HepG2 (cell line): ENCODE measurements around the gene SF3A2. TPM values are rescaled to one million over a fixed set of nuclear protein-coding genes. Genes with fewer than 3 reads are reported as not detected.
A peak's percentile ranks its signal among the peaks of the same experiment; 100 is the strongest.

Experiments
- HINFP ChIP-seq: sonication (generic); formaldehyde crosslinking; IDR thresholded peaks from 2 replicates; pipeline ENCODE4 v1.4.0; 2020; ENCODE audit warnings: low read depth, mild to moderate bottlenecking, missing genetic modification reagents
- IRX3 ChIP-seq: sonication (generic); formaldehyde crosslinking; IDR thresholded peaks from 2 replicates; pipeline ENCODE4 v1.8.1; 2023; ENCODE audit warnings: mild to moderate bottlenecking, low read depth, missing genetic modification reagents, borderline replicate concordance
- KLF9 ChIP-seq: IDR thresholded peaks from 2 replicates; pipeline ENCODE4 v1.6.1; 2016; ENCODE audit warnings: low read depth
- PBX3 ChIP-seq: sonication (generic); formaldehyde crosslinking; IDR thresholded peaks from 2 replicates; pipeline ENCODE4 v1.8.1; 2023; ENCODE audit warnings: missing genetic modification reagents, inconsistent platforms, borderline replicate concordance
- PHF21A ChIP-seq: sonication (generic); formaldehyde crosslinking; IDR thresholded peaks from 2 replicates; pipeline ENCODE4 v1.5.0; 2020; ENCODE audit warnings: mild to moderate bottlenecking, missing genetic modification reagents
- POLR2A ChIP-seq, 2 experiments: IDR thresholded peaks; 2 replicates each; pipeline ENCODE4 v1.6.1; 2011; ENCODE audit warnings: low read depth in 2 of 2, low read length in 2 of 2, mild to moderate bottlenecking in 1 of 2, moderate library complexity in 1 of 2; ENCODE audit not compliant: insufficient read depth in 1 of 2
- SSRP1 ChIP-seq: IDR thresholded peaks from 2 replicates; pipeline ENCODE4 v1.6.1; 2016; ENCODE audit warnings: control low read depth
- SUZ12 ChIP-seq: fragments of 150-350 bp; IDR thresholded peaks from 2 replicates; pipeline ENCODE4 v1.6.1; 2014; ENCODE audit warnings: low read depth, low read length
- TCF12 ChIP-seq, 2 experiments: fragments of 450-650 bp in 1 of 2; sonication (generic) in 1 of 2; formaldehyde crosslinking in 1 of 2; IDR thresholded peaks; 2 replicates each; pipeline versions ENCODE4 v1.6.1 to v1.8.0; 2017 to 2022; ENCODE audit warnings: antibody characterized with exemption in 1 of 2, mild to moderate bottlenecking in 1 of 2, missing genetic modification reagents in 1 of 2, moderate library complexity in 1 of 2
- TOE1 ChIP-seq: sonication (generic); formaldehyde crosslinking; IDR thresholded peaks from 2 replicates; pipeline ENCODE4 v1.4.0; 2020; ENCODE audit warnings: mild to moderate bottlenecking, missing genetic modification reagents
- U2AF2 ChIP-seq: fragments of 200-400 bp; formaldehyde crosslinking; IDR thresholded peaks from 2 replicates; pipeline ENCODE4 v1.6.1; 2017; ENCODE audit warnings: low read depth, mild to moderate bottlenecking, low read length
- YEATS4 ChIP-seq: sonication (generic); formaldehyde crosslinking; IDR thresholded peaks from 2 replicates; pipeline ENCODE4 v1.4.0; 2020; ENCODE audit warnings: missing genetic modification reagents, borderline replicate concordance
- ZEB1 ChIP-seq: IDR thresholded peaks from 2 replicates; pipeline ENCODE4 v1.6.1; 2012; ENCODE audit warnings: mild to moderate bottlenecking, low read depth, inconsistent platforms; ENCODE audit not compliant: insufficient replicate concordance
- ZNF17 ChIP-seq: sonication (generic); formaldehyde crosslinking; IDR thresholded peaks from 2 replicates; pipeline ENCODE4 v1.5.0; 2020; ENCODE audit warnings: mild to moderate bottlenecking, missing genetic modification reagents
- ZNF230 ChIP-seq: sonication (generic); formaldehyde crosslinking; IDR thresholded peaks from 2 replicates; pipeline ENCODE4 v1.4.0; 2020; ENCODE audit warnings: mild to moderate bottlenecking, missing genetic modification reagents
- ZNF343 ChIP-seq: sonication (generic); formaldehyde crosslinking; IDR thresholded peaks from 2 replicates; pipeline ENCODE4 v1.4.0; 2020; ENCODE audit warnings: mild to moderate bottlenecking, missing genetic modification reagents
- ZNF609 ChIP-seq: sonication (generic); formaldehyde crosslinking; IDR thresholded peaks from 2 replicates; pipeline ENCODE4 v1.4.0; 2020; ENCODE audit warnings: mild to moderate bottlenecking, missing genetic modification reagents, borderline replicate concordance
- polyA plus RNA-seq, 8 experiments: library from polyadenylated mRNA; depleted of rRNA in 3 of 8; stranded (reverse) in 7 of 8; unstranded in 1 of 8; fragments of >200 nt; fragmentation: Illumina TruSeq in 4 of 8; extraction: Trizol in 4 of 8; gene quantifications; 2 replicates each; pipeline versions ENCODE4 v1.2.1 to v1.2.3, GENCODE V29; 2011 to 2016; ENCODE audit warnings: low read depth in 4 of 8, missing spikeins in 1 of 8, mixed read lengths in 1 of 8; ENCODE audit not compliant: insufficient read depth in 1 of 8
- total RNA-seq, 5 experiments: library from RNA; depleted of rRNA; stranded (reverse); fragments of >200 nt; fragmentation: Illumina TruSeq; extraction: Trizol; gene quantifications; 2 replicates each; pipeline ENCODE4 v1.2.3, GENCODE V29; 2016; ENCODE audit warnings: low read depth in 1 of 5
- TF ChIP-seq, protein P1 (sequence below): sonication (generic); formaldehyde crosslinking; IDR thresholded peaks from 2 replicates; pipeline ENCODE4 v1.5.0; 2020; ENCODE audit warnings: mild to moderate bottlenecking, missing genetic modification reagents
- TF ChIP-seq, protein P2 (sequence below): conservative IDR thresholded peaks from 2 replicates; pipeline ENCODE4 v1.6.1; 2018; ENCODE audit warnings: missing genetic modification reagents

The SF3A2 gene
- total and polyA plus RNA-seq, 2 of the 13 experiments (the other 11 are each of a cell fraction or from before 2014, with no cell fraction given) = 8.6 to 8.8 TPM

DNA sequence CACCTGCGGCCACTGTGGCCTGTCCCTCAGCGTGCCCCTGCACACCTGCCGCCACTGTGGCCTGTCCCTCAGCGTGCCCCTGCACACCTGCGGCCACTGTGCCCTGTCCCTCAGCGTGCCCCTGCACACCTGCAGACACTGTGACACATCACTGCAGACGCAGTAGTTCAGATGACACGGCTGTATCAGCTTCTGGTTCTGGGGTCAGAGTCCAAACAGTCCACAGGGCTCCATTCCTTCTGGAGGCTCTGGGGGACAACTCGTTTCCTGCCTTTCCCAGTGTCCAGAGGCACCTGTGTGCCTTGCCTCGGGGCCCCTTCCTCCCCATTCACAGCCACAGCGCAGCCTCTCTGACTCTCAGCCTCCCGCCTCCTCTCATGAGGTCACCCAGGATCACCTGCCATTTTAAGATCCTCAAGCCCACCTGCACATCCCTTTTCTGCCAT, 5.5 kb downstream of the SF3A2 start (continued):
- peak in 1 of 2 experiments; percentile 28; a peak in 1 of 4 replicates for TF ChIP-seq POLR2A (IDR thresholded peaks at IDR 0.05; ENCODE audit: insufficient read depth in 1 of 2, low read depth in 2 of 2, low read length in 2 of 2)
- TF ChIP-seq, protein P1, sequence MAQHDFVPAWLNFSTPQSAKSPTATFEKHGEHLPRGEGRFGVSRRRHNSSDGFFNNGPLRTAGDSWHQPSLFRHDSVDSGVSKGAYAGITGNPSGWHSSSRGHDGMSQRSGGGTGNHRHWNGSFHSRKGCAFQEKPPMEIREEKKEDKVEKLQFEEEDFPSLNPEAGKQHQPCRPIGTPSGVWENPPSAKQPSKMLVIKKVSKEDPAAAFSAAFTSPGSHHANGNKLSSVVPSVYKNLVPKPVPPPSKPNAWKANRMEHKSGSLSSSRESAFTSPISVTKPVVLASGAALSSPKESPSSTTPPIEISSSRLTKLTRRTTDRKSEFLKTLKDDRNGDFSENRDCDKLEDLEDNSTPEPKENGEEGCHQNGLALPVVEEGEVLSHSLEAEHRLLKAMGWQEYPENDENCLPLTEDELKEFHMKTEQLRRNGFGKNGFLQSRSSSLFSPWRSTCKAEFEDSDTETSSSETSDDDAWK (CRISPR knock-in tag) = no peak
- no peak for TF ChIP-seq PBX3 (CRISPR knock-in tag)
- TF ChIP-seq, protein P2, sequence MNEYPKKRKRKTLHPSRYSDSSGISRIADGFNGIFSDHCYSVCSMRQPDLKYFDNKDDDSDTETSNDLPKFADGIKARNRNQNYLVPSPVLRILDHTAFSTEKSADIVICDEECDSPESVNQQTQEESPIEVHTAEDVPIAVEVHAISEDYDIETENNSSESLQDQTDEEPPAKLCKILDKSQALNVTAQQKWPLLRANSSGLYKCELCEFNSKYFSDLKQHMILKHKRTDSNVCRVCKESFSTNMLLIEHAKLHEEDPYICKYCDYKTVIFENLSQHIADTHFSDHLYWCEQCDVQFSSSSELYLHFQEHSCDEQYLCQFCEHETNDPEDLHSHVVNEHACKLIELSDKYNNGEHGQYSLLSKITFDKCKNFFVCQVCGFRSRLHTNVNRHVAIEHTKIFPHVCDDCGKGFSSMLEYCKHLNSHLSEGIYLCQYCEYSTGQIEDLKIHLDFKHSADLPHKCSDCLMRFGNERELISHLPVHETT (CRISPR knock-in tag) = no peak
- TF ChIP-seq KLF9 (CRISPR knock-in tag) = no peak
- TF ChIP-seq SUZ12 = no peak
- TF ChIP-seq HINFP (CRISPR knock-in tag) = no peak
- 0 out of 2 replicates have a peak, but pooled peaks have one; percentile 16 for TF ChIP-seq ZNF609 (CRISPR knock-in tag)
- TF ChIP-seq SSRP1 (CRISPR knock-in tag) = peak; percentile 69; the same call in 1 of the 2 replicates
- no peak for TF ChIP-seq U2AF2
- no peak for TF ChIP-seq ZNF343 (CRISPR knock-in tag)
- TF ChIP-seq ZNF17 (CRISPR knock-in tag) = no peak
- TF ChIP-seq IRX3 = no peak
- TF ChIP-seq TCF12 (IDR thresholded peaks at IDR 0.05) = no peak
- no peak for TF ChIP-seq TCF12 (CRISPR knock-in tag; IDR thresholded peaks at IDR 0.05)
- TF ChIP-seq TOE1 = no peak
- no peak for TF ChIP-seq PHF21A (CRISPR knock-in tag)
- peak; percentile 66 for TF ChIP-seq ZEB1
- TF ChIP-seq ZNF230 = no peak
- no peak for TF ChIP-seq YEATS4 (CRISPR knock-in tag)
